Mesothelial cell of epicardium (in vitro differentiated cells): ENCODE results near the gene C14orf119. TPM values are rescaled to one million over a fixed set of nuclear protein-coding genes. Genes with fewer than 3 reads are reported as not detected.

Source experiments
- DNase-seq, 2 experiments: peaks; one replicate each; pipeline ENCODE4 v3.0.0; 2021; ENCODE audit warnings: low spot score in 2 of 2; ENCODE audit not compliant: unreplicated experiment in 2 of 2
- H3K27ac Mint-ChIP-seq: 2 replicates; pipeline ENCODE4 v1.8.0; 2021; ENCODE audit warnings: mixed read lengths
- H3K27me3 Mint-ChIP-seq: 2 replicates; pipeline ENCODE4 v1.8.0; 2021; ENCODE audit warnings: low read depth, mixed read lengths
- H3K36me3 Mint-ChIP-seq: 2 replicates; pipeline ENCODE4 v1.8.0; 2021; ENCODE audit warnings: mixed read lengths
- H3K4me1 Mint-ChIP-seq: 2 replicates; pipeline ENCODE4 v1.8.0; 2021; ENCODE audit warnings: mixed read lengths
- H3K4me3 Mint-ChIP-seq: 2 replicates; pipeline ENCODE4 v1.8.0; 2021; ENCODE audit warnings: mild to moderate bottlenecking, moderate library complexity, mixed read lengths
- H3K9me3 Mint-ChIP-seq: 2 replicates; pipeline ENCODE4 v1.8.0; 2021; ENCODE audit warnings: mixed read lengths
- total RNA-seq: library from RNA; stranded (reverse); gene quantifications from 3 replicates; pipeline ENCODE4 v1.2.1, GENCODE V29; 2021
- TF ChIP-seq, protein P1 (sequence below): fragments of 200-600 bp; sonication (generic); IDR thresholded peaks from one replicate; pipeline ENCODE4 v1.5.0; 2021; ENCODE audit warnings: antibody characterized with exemption; ENCODE audit not compliant: unreplicated experiment

C14orf119 gene
- total RNA-seq, 1 donor from 2014 or later, result 45.6 TPM

DNA sequence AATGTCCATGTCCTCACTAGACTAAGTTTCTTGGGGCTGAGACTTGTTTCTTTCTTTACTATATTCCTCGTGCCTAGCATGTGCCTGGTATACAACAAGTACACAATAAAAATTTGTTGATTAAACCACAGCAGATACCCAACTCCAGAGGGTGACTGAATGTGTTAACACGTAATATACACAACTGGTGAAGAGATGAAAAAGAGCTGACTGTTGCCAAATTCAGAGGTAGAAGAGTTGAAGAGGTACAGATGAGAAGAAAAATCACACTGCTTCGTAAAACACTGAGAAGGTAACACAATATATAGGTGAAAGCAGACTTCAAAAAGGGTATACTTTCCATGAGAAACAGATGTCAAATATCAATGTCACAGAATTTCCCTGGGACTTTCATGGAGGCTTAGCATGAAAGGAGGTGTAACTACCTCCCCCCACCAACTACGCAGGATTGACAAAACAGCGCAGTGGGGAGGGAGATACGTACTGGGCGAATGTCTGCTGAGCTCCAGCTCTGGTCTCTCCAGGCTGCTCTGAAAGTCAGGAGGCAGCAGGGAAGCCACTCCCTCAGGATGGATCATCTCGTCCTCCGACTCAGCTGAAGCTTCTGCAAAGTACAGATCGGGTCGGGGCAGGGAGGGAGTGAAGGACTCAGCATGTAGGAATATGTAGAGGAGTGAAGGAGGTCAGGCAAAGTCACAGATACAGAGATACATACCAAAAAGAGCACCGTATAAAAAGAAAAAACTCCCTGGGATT is 5.6 kb upstream of the C14orf119 start:
- no peak overlapping the region for H3K4me3 Mint-ChIP-seq
- TF ChIP-seq, protein P1, sequence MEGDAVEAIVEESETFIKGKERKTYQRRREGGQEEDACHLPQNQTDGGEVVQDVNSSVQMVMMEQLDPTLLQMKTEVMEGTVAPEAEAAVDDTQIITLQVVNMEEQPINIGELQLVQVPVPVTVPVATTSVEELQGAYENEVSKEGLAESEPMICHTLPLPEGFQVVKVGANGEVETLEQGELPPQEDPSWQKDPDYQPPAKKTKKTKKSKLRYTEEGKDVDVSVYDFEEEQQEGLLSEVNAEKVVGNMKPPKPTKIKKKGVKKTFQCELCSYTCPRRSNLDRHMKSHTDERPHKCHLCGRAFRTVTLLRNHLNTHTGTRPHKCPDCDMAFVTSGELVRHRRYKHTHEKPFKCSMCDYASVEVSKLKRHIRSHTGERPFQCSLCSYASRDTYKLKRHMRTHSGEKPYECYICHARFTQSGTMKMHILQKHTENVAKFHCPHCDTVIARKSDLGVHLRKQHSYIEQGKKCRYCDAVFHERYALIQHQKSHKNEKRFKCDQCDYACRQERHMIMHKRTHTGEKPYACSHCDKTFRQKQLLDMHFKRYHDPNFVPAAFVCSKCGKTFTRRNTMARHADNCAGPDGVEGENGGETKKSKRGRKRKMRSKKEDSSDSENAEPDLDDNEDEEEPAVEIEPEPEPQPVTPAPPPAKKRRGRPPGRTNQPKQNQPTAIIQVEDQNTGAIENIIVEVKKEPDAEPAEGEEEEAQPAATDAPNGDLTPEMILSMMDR, result no peak
- H3K9me3 Mint-ChIP-seq, result no peaks in the 10 kb centered on the region
- H3K36me3 Mint-ChIP-seq, result peaks cover 28% of the 10 kb centered on the region
- no peak overlapping the region for H3K27ac Mint-ChIP-seq
- no peak for DNase-seq
- no peaks in the 10 kb centered on the region for H3K27me3 Mint-ChIP-seq
- peaks cover 9% of the 10 kb centered on the region for H3K4me1 Mint-ChIP-seq

- Mint-ChIP-seq H3K36me3 (peaks cover 26% of the 10 kb centered on the region), H3K4me1 (peaks cover 9% of the 10 kb centered on the region), H3K27me3 (no peaks in the 10 kb centered on the region), H3K9me3 (no peaks in the 10 kb centered on the region), H3K4me3 (no peak overlapping the region), H3K27ac (no peak overlapping the region)
- DNase-seq, result no peak
- TF ChIP-seq, protein P1, result no peak
Measured at GRCh38 chr14:23090254-23090636, 5.1 kb upstream of the C14orf119 start.

- H3K36me3 Mint-ChIP-seq, result peaks cover 26% of the 10 kb centered on the region
- no peaks in the 10 kb centered on the region for H3K27me3 Mint-ChIP-seq
- H3K9me3 Mint-ChIP-seq, result no peaks in the 10 kb centered on the region
- H3K4me1 Mint-ChIP-seq, result peaks cover 11% of the 10 kb centered on the region
- no peak overlapping the region for H3K4me3 Mint-ChIP-seq
- TF ChIP-seq, protein P1, result no peak
- DNase-seq, result no peak
- no peak overlapping the region for H3K27ac Mint-ChIP-seq
Measured at GRCh38 chr14:23091294-23092225, 3.7 kb upstream of the C14orf119 start.

DNA sequence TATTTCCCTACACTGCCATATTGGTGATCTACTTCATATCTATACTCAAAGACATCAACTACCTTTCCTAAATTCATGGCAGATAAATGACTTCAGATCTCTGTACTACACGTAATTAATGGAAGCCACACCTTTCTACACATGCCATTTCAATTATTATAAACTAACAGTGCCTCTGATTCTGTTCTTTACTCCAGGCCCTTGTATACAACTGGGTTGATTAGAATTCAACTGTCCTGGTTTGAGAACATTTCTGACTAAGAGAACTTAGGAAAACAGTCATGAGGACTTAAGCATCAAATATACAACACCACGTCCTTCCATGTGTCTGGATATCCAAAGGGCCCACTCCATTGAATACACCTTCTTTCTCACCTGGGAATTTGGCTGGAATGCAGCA is 2.2 kb upstream of the C14orf119 start:
- Mint-ChIP-seq H3K27ac (no peak overlapping the region), H3K9me3 (no peaks in the 10 kb centered on the region), H3K36me3 (peaks cover 25% of the 10 kb centered on the region), H3K4me3 (no peak overlapping the region), H3K4me1 (peaks cover 20% of the 10 kb centered on the region), H3K27me3 (no peaks in the 10 kb centered on the region)
- TF ChIP-seq, protein P1, result no peak
- DNase-seq, result no peak

GRCh38 chr14:23093526-23093925 is 1.8 kb upstream of the C14orf119 start:
- Mint-ChIP-seq H3K4me3 (no peak overlapping the region), H3K27me3 (no peaks in the 10 kb centered on the region), H3K9me3 (no peaks in the 10 kb centered on the region), H3K4me1 (peaks cover 20% of the 10 kb centered on the region), H3K27ac (no peak overlapping the region), H3K36me3 (peaks cover 26% of the 10 kb centered on the region)
- no peak for DNase-seq
- TF ChIP-seq, protein P1, result no peak
